Measurements from ENCODE around the gene ZNF354C. TPM values are rescaled to one million over a fixed set of nuclear protein-coding genes. Genes with fewer than 3 reads are reported as not detected.

The ZNF354C gene
- total and polyA plus RNA-seq, 7 experiments from 2014 or later, result 0.97 to 12.3 (median 4.3) TPM

GRCh38 chr5:179118338-179118737, 58.2 kb downstream of the ZNF354C start:
- Mint-ChIP-seq H3K4me1 (no peaks in the 10 kb centered on the region), H3K9me3 (peaks cover 8 to 51% (median 27%) of the 10 kb centered on the region in 11 donors), H3K27me3 (peaks cover 0 to 3% (median 0%) of the 10 kb centered on the region in 5 donors), H3K36me3 (peaks cover 0 to 19% (median 5%) of the 10 kb centered on the region in 5 donors), H3K4me3 (no peak overlapping the region), H3K27ac (no peak overlapping the region)
- Histone ChIP-seq H3K27ac (ENCODE audit: low read depth, low read length) (no peak overlapping the region), H3K27me3 (ENCODE audit: control insufficient read depth in 2 of 2, insufficient read depth in 2 of 2, low read length in 2 of 2) (no peaks in the 10 kb centered on the region), H3K4me1 (ENCODE audit: control insufficient read depth in 2 of 2, insufficient read depth in 2 of 2, low read length in 2 of 2) (no peaks in the 10 kb centered on the region), H3K36me3 (ENCODE audit: control insufficient read depth in 2 of 3, insufficient read depth in 3 of 3, low read length in 3 of 3) (no peaks in the 10 kb centered on the region), H3K9me3 (ENCODE audit: control insufficient read depth in 2 of 3, low read length in 3 of 3) (peaks cover 0 to 20% (median 0%) of the 10 kb centered on the region in 3 experiments), H3K4me3 (ENCODE audit: low read length) (no peak overlapping the region)
- intact Hi-C loops (cut with micrococcal nuclease), result no loop called here
- ChIA-PET CTCF (no interaction called here), POLR2A (no interaction called here)
- DNase-seq (no peak), ATAC-seq (no peak)

GRCh38 chr5:179118756-179119414, 58.7 kb downstream of the ZNF354C start:
- no peak overlapping the region for H3K27ac ChIP-seq (ENCODE audit: low read depth, low read length)
- H3K4me1 ChIP-seq (ENCODE audit: control insufficient read depth in 2 of 2, insufficient read depth in 2 of 2, low read length in 2 of 2), result no peaks in the 10 kb centered on the region
- no peaks in the 10 kb centered on the region for H3K27me3 ChIP-seq (ENCODE audit: control insufficient read depth in 2 of 2, insufficient read depth in 2 of 2, low read length in 2 of 2)
- Mint-ChIP-seq H3K4me1 (no peaks in the 10 kb centered on the region), H3K4me3 (no peak overlapping the region), H3K27ac (no peak overlapping the region), H3K9me3 (peaks cover 8 to 45% (median 23%) of the 10 kb centered on the region in 11 donors), H3K36me3 (peaks cover 0 to 16% (median 5%) of the 10 kb centered on the region in 5 donors), H3K27me3 (peaks cover 0 to 3% (median 0%) of the 10 kb centered on the region in 5 donors)
- H3K4me3 ChIP-seq (ENCODE audit: low read length), result no peak overlapping the region
- H3K9me3 ChIP-seq (ENCODE audit: control insufficient read depth in 2 of 3, low read length in 3 of 3), result peaks cover 0 to 15% (median 0%) of the 10 kb centered on the region in 3 experiments
- no peak for DNase-seq
- no peak for ATAC-seq
- POLR2A ChIA-PET, result no interaction called here
- H3K36me3 ChIP-seq (ENCODE audit: control insufficient read depth in 2 of 3, insufficient read depth in 3 of 3, low read length in 3 of 3), result no peaks in the 10 kb centered on the region
- CTCF ChIA-PET, result no interaction called here
- intact Hi-C loops (cut with micrococcal nuclease), result no loop called here

- peaks cover 0 to 16% (median 5%) of the 10 kb centered on the region in 5 donors for H3K36me3 Mint-ChIP-seq
- Histone ChIP-seq H3K4me3 (ENCODE audit: low read length) (no peak overlapping the region), H3K27me3 (ENCODE audit: control insufficient read depth in 2 of 2, insufficient read depth in 2 of 2, low read length in 2 of 2) (no peaks in the 10 kb centered on the region), H3K36me3 (ENCODE audit: control insufficient read depth in 2 of 3, insufficient read depth in 3 of 3, low read length in 3 of 3) (no peaks in the 10 kb centered on the region), H3K9me3 (ENCODE audit: control insufficient read depth in 2 of 3, low read length in 3 of 3) (peaks cover 0 to 9% (median 0%) of the 10 kb centered on the region in 3 experiments), H3K27ac (ENCODE audit: low read depth, low read length) (no peak overlapping the region), H3K4me1 (ENCODE audit: control insufficient read depth in 2 of 2, insufficient read depth in 2 of 2, low read length in 2 of 2) (no peaks in the 10 kb centered on the region)
- ChIA-PET POLR2A (no interaction called here), CTCF (no interaction called here)
- intact Hi-C loops (cut with micrococcal nuclease), result no loop called here
- ATAC-seq (no peak), DNase-seq (peak in 1 of 9 donors; percentile 11)
- H3K27me3 Mint-ChIP-seq, result peaks cover 0 to 5% (median 0%) of the 10 kb centered on the region in 5 donors
- no peak overlapping the region for H3K27ac Mint-ChIP-seq
- no peaks in the 10 kb centered on the region for H3K4me1 Mint-ChIP-seq
- peaks cover 7 to 38% (median 20%) of the 10 kb centered on the region in 11 donors for H3K9me3 Mint-ChIP-seq
- H3K4me3 Mint-ChIP-seq, result no peak overlapping the region
These were observed 59.4 kb downstream of the ZNF354C start for GRCh38 chr5:179119415-179120170.

DNA sequence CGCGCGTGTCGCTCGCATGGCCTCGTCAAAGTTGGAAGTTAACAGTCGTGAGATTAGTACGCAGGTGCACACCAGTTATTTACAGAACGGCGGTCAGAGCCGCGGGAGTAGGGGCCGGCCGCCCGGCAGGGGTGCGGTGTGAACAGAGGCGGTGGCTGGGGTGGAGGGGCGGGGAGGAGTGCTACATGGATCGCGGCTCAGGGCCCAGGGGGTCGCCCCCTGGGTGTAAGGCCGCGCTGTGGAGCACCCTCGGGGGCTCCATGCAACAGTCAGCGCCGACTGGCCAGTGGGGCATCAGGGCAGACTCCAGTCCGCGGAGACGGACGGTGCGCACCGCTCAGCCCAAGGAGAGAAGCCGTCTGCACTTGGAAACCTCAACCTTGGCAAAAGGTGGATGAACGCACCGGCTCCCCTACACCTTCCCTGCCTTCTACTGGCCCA, 60.3 kb downstream of the ZNF354C start:
- H3K4me3 ChIP-seq (ENCODE audit: low read length), result no peak overlapping the region
- peaks cover 0 to 4% (median 0%) of the 10 kb centered on the region in 3 experiments for H3K9me3 ChIP-seq (ENCODE audit: control insufficient read depth in 2 of 3, low read length in 3 of 3)
- H3K36me3 ChIP-seq (ENCODE audit: control insufficient read depth in 2 of 3, insufficient read depth in 3 of 3, low read length in 3 of 3), result no peaks in the 10 kb centered on the region
- intact Hi-C loops (cut with micrococcal nuclease), result no loop called here
- H3K27me3 ChIP-seq (ENCODE audit: control insufficient read depth in 2 of 2, insufficient read depth in 2 of 2, low read length in 2 of 2), result no peaks in the 10 kb centered on the region
- peaks cover 0 to 5% (median 0%) of the 10 kb centered on the region in 5 donors for H3K27me3 Mint-ChIP-seq
- no peak overlapping the region for H3K27ac ChIP-seq (ENCODE audit: low read depth, low read length)
- DNase-seq (peak in 1 of 9 donors; percentile 11), ATAC-seq (no peak)
- ChIA-PET POLR2A (no interaction called here), CTCF (no interaction called here)
- peaks cover 0 to 7% (median 2%) of the 10 kb centered on the region in 5 donors for H3K36me3 Mint-ChIP-seq
- H3K9me3 Mint-ChIP-seq, result peaks cover 0 to 30% (median 12%) of the 10 kb centered on the region in 11 donors
- H3K27ac Mint-ChIP-seq, result no peak overlapping the region
- no peaks in the 10 kb centered on the region for H3K4me1 Mint-ChIP-seq
- H3K4me3 Mint-ChIP-seq, result no peak overlapping the region
- H3K4me1 ChIP-seq (ENCODE audit: control insufficient read depth in 2 of 2, insufficient read depth in 2 of 2, low read length in 2 of 2), result no peaks in the 10 kb centered on the region

DNA sequence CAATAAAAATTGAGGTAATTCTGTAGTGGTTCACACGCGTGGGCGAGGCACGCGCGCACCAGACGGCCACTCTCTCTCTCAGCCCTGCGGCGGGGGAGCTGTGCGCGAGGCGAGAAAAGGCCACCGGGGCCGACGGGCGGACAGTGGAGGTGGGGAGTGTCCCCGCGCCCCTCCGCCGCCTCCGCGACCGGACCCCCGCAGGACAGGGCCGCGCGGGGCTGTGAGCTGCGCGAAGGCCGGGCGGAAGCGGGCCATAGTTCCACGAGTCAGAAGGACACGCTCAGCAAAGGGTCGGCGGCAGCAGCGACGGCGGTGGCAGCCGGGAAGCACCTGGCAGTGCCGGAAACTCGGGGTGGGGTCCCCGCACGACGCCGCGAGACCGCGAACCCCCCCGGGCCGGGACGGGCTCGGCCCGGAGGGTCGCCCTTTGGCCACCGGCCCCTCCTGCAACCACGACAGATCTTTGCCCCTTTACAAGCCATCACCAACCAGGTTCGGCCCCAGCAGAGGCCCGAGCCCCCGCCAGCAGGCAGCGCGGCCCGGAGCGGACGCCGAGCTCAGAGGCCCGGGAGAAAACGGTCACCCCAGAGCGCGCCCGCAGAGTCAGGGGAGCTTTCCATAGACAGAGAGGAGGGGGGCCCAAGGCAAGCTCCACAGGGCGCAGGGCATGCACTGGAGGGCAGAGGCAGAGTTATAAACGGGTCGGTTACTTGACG, 60.9 kb downstream of the ZNF354C start:
- intact Hi-C loops (cut with micrococcal nuclease), result no loop called here
- Mint-ChIP-seq H3K4me1 (no peaks in the 10 kb centered on the region), H3K36me3 (peaks cover 0 to 7% (median 2%) of the 10 kb centered on the region in 5 donors)

DNA sequence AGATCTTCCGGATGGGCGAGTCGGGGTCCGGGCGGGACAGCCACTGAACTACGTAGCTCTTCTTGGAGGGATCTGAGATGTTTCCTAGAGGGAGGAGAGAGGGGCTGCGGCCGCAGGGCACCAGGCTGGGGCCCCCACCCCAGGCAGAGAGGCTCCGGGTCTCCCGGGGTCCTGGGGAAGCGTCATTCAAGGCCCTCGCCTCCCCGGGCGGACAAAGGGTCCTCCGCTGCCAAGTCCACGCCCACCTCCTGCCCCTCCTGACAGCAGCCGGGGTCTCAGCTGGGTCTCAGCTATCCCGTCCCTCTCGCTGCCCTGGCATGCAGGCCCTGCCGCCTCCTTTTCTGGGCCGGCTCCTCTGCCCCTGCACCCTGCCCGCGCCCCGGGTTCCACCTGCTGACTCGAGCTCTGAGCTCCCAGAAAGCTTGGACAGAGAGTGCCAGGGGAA, 61.5 kb downstream of the ZNF354C start:
- POLR2A ChIA-PET, result no interaction called here
- peaks cover 0 to 4% (median 0%) of the 10 kb centered on the region in 3 experiments for H3K9me3 ChIP-seq (ENCODE audit: control insufficient read depth in 2 of 3, low read length in 3 of 3)
- no peaks in the 10 kb centered on the region for H3K36me3 ChIP-seq (ENCODE audit: control insufficient read depth in 2 of 3, insufficient read depth in 3 of 3, low read length in 3 of 3)
- H3K27me3 ChIP-seq (ENCODE audit: control insufficient read depth in 2 of 2, insufficient read depth in 2 of 2, low read length in 2 of 2), result no peaks in the 10 kb centered on the region
- Mint-ChIP-seq H3K36me3 (peaks cover 0 to 7% (median under 1%) of the 10 kb centered on the region in 5 donors), H3K27me3 (peaks cover 0 to 5% (median 0%) of the 10 kb centered on the region in 5 donors), H3K27ac (no peak overlapping the region), H3K9me3 (peaks cover 0 to 17% (median 6%) of the 10 kb centered on the region in 11 donors), H3K4me1 (no peaks in the 10 kb centered on the region), H3K4me3 (no peak overlapping the region)
- intact Hi-C loops (cut with micrococcal nuclease), result no loop called here
- CTCF ChIA-PET, result no interaction called here
- H3K27ac ChIP-seq (ENCODE audit: low read depth, low read length), result no peak overlapping the region
- ATAC-seq, result no peak
- no peaks in the 10 kb centered on the region for H3K4me1 ChIP-seq (ENCODE audit: control insufficient read depth in 2 of 2, insufficient read depth in 2 of 2, low read length in 2 of 2)
- DNase-seq, result peak in 1 of 9 donors; percentile 7
- no peak overlapping the region for H3K4me3 ChIP-seq (ENCODE audit: low read length)

More for the DNA sequence above, 60.9 kb downstream of the ZNF354C start:
- H3K27ac ChIP-seq (ENCODE audit: low read depth, low read length), result no peak overlapping the region
- H3K27me3 ChIP-seq (ENCODE audit: control insufficient read depth in 2 of 2, insufficient read depth in 2 of 2, low read length in 2 of 2), result no peaks in the 10 kb centered on the region
- no peak overlapping the region for H3K4me3 ChIP-seq (ENCODE audit: low read length)
- peaks cover 0 to 4% (median 0%) of the 10 kb centered on the region in 3 experiments for H3K9me3 ChIP-seq (ENCODE audit: control insufficient read depth in 2 of 3, low read length in 3 of 3)
- H3K27ac Mint-ChIP-seq, result no peak overlapping the region
- no peaks in the 10 kb centered on the region for H3K36me3 ChIP-seq (ENCODE audit: control insufficient read depth in 2 of 3, insufficient read depth in 3 of 3, low read length in 3 of 3)
- H3K9me3 Mint-ChIP-seq, result peaks cover 0 to 23% (median 12%) of the 10 kb centered on the region in 11 donors
- ChIA-PET CTCF (no interaction called here), POLR2A (no interaction called here)
- H3K4me3 Mint-ChIP-seq, result no peak overlapping the region
- H3K27me3 Mint-ChIP-seq, result peaks cover 0 to 5% (median 0%) of the 10 kb centered on the region in 5 donors
- DNase-seq (peak in 1 of 9 donors; percentile 11), ATAC-seq (no peak)
- no peaks in the 10 kb centered on the region for H3K4me1 ChIP-seq (ENCODE audit: control insufficient read depth in 2 of 2, insufficient read depth in 2 of 2, low read length in 2 of 2)
